ENCODE data around the gene FHOD3.

The FHOD3 gene

DNA sequence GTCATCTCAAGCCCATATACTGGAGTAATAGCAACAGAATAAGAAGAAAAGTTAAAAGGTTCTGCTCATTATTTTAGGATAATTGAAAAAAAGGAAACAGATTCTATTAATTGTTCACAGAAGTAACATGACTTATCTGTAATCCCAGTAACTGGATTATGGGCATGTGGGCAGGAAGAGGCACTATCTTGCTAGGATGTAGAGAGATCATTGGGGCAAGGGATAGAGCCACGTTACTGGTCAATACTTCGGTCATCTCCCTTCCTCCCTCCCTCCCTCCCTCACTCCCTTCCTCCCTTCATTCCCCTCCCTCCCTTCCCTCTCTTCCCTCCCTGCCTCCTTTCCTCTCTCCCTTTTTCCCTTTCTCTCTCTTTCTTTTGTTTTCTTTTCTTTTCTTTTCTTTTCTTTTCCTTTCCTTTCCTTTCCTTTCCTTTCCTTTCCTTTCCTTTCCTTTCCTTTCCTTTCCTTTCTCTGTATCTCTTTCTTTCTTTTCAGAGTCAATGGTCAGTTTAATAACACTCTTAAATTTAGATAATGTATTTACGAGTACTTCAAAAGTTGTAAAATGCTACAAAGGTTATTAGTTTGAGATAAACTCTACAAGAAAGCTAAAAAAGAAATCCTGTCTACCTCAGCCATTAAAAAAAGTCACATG, 82.8 kb downstream of the FHOD3 start:
- Histone ChIP-seq H3K27me3 (replicated peaks) (no peaks in the 10 kb centered on the region), H3K27ac (no peak overlapping the region), H3K36me3 (replicated peaks) (no peaks in the 10 kb centered on the region), H3K4me3 (ENCODE audit: low read depth, low read length) (no peak overlapping the region)
- in situ Hi-C loops (cut with HindIII; ENCODE audit: low pct_ligation_motif_present, low sequenced_read_pairs), result no loop called here
- TF ChIP-seq, protein P1, sequence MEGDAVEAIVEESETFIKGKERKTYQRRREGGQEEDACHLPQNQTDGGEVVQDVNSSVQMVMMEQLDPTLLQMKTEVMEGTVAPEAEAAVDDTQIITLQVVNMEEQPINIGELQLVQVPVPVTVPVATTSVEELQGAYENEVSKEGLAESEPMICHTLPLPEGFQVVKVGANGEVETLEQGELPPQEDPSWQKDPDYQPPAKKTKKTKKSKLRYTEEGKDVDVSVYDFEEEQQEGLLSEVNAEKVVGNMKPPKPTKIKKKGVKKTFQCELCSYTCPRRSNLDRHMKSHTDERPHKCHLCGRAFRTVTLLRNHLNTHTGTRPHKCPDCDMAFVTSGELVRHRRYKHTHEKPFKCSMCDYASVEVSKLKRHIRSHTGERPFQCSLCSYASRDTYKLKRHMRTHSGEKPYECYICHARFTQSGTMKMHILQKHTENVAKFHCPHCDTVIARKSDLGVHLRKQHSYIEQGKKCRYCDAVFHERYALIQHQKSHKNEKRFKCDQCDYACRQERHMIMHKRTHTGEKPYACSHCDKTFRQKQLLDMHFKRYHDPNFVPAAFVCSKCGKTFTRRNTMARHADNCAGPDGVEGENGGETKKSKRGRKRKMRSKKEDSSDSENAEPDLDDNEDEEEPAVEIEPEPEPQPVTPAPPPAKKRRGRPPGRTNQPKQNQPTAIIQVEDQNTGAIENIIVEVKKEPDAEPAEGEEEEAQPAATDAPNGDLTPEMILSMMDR (IDR thresholded peaks at IDR 0.05; ENCODE audit: low read depth, low read length, missing control alignments), result no peak
- DNase-seq, result no peak

DNA sequence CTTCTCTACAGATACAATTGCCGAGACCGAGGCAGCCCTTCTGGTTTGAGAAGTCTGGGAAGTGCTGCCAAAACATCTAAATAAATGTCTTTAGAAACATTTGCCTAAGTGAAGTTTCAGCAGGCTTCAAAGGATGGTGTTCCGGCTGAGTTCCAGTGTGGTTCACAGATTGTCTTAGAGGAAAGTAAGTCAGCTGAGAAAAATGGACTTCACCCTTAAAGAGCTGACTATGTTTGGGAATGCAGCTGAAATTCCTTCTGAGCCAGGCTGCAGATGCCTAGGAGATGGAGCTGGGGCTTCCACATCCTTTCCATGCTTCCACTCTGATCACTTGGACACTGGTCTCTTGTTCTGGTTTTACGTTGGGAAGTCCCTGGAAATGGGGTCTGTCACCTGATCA, 83.6 kb downstream of the FHOD3 start:
- in situ Hi-C loops (cut with HindIII; ENCODE audit: low pct_ligation_motif_present, low sequenced_read_pairs), result no loop called here
- Histone ChIP-seq H3K36me3 (replicated peaks) (no peaks in the 10 kb centered on the region), H3K4me3 (ENCODE audit: low read depth, low read length) (no peak overlapping the region), H3K27me3 (replicated peaks) (no peaks in the 10 kb centered on the region), H3K27ac (no peak overlapping the region)
- TF ChIP-seq, protein P1 (IDR thresholded peaks at IDR 0.05; ENCODE audit: low read depth, low read length, missing control alignments), result no peak
- no peak for DNase-seq

DNA sequence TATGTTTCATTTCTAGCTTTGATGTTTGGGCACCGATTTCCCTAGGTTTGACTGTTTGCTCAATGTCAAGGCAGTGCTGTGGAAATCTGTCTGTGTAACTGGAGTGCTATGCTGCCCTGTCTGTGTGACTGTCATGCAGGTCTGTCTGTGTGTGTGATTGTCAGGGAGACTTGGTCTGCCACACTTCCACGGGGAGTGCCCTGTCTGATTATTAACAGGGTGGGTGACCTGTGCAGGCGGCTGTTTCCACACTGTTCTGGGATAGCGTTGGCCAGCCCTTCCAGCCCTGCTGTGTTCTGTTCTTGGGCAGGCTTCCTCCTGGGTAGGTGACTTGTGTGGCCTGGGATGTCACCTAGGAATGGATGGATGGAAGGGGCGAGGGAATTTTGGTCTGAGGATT, 85.3 kb downstream of the FHOD3 start:
- in situ Hi-C loops (cut with HindIII; ENCODE audit: low pct_ligation_motif_present, low sequenced_read_pairs), result no loop called here
- H3K36me3 ChIP-seq (replicated peaks), result no peaks in the 10 kb centered on the region
- TF ChIP-seq, protein P1 (IDR thresholded peaks at IDR 0.05; ENCODE audit: low read depth, low read length, missing control alignments), result no peak
- no peak overlapping the region for H3K27ac ChIP-seq
- H3K4me3 ChIP-seq (ENCODE audit: low read depth, low read length), result no peak overlapping the region
- DNase-seq, result no peak
- no peaks in the 10 kb centered on the region for H3K27me3 ChIP-seq (replicated peaks)

DNA sequence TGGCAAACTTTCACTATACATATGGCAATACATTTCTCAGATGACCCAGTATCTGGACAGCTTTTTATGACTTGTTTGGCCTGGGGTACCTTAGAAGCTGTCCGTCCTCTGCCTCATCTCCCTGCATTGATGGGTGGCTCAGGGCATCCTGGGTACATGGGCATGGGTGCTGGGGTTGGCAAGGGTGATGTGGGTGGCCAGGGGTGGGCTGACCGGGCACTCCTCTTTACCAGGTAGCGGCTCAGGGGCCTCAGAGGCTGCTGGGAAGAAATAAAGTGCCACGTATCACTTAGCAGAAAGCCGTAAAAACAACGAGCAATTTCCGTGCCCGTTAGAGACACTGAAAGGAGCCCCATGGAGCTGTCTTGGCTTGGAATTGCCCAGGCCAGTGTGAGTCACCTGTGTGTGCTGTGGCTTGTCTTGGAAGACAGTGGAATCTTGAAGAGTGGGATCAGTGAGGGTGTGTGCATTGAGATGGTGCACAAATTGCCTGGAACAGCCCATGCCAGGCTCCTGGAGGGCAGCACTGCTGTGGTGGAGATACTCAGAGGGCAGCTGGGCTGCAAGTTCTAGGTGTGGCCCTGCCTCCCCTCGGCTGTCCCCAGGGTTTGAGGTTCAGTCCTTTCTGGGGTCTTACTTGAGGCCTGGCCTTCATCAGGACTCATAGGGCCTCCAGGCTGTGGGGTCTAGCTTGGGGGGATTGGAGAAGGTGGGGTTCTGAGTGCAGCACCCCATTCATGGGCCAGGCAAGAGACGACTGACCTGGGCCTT, 88.8 kb downstream of the FHOD3 start:
- H3K27me3 ChIP-seq (replicated peaks), result no peaks in the 10 kb centered on the region

DNA sequence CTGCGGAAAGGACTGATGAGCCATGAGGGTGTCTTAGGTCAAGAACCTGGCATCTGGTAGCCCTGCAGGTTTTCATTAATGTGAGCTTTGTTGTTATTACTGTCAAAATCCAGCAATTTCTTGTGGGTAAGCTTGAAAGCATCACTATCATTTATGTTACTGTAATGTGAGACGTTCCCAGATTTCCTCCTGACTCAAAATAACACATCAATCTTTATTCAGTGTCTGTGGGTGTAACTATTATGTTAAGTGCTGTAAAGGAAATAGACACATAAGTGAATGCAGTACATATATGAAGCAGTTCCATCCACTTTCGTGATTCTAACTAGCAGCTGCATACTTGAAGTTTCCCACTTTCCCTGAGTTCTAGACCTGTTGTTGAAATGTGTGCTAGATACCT, 89.8 kb downstream of the FHOD3 start:
- Histone ChIP-seq H3K36me3 (replicated peaks) (no peaks in the 10 kb centered on the region), H3K27ac (no peak overlapping the region), H3K27me3 (replicated peaks) (no peaks in the 10 kb centered on the region), H3K4me3 (ENCODE audit: low read depth, low read length) (no peak overlapping the region)
- TF ChIP-seq, protein P1 (IDR thresholded peaks at IDR 0.05; ENCODE audit: low read depth, low read length, missing control alignments), result no peak
- in situ Hi-C loops (cut with HindIII; ENCODE audit: low pct_ligation_motif_present, low sequenced_read_pairs), result no loop called here
- no peak for DNase-seq

More for the DNA sequence above, 88.8 kb downstream of the FHOD3 start:
- in situ Hi-C loops (cut with HindIII; ENCODE audit: low pct_ligation_motif_present, low sequenced_read_pairs), result no loop called here
- no peak for DNase-seq
- H3K27ac ChIP-seq, result no peak overlapping the region
- H3K4me3 ChIP-seq (ENCODE audit: low read depth, low read length), result no peak overlapping the region
- H3K36me3 ChIP-seq (replicated peaks), result no peaks in the 10 kb centered on the region
- TF ChIP-seq, protein P1 (IDR thresholded peaks at IDR 0.05; ENCODE audit: low read depth, low read length, missing control alignments), result no peak

All from brain microvascular endothelial cell (primary cell).